A204.1 (cell line): ENCODE data around the gene FHIT.

Experiments
- FAIRE-seq: peaks from 2 replicates; lab custom pipeline; 2012; peaks lifted over from hg19 to GRCh38; lab: Jason Lieb, UNC

Gene FHIT

GRCh38 chr3:60622349-60622748, 628.9 kb downstream of the FHIT start:
- no peak for FAIRE-seq

- no peak for FAIRE-seq
These were observed 634.1 kb downstream of the FHIT start for GRCh38 chr3:60617188-60617587.

- FAIRE-seq: no peak
These were observed 637.4 kb downstream of the FHIT start for GRCh38 chr3:60613769-60614303.

DNA sequence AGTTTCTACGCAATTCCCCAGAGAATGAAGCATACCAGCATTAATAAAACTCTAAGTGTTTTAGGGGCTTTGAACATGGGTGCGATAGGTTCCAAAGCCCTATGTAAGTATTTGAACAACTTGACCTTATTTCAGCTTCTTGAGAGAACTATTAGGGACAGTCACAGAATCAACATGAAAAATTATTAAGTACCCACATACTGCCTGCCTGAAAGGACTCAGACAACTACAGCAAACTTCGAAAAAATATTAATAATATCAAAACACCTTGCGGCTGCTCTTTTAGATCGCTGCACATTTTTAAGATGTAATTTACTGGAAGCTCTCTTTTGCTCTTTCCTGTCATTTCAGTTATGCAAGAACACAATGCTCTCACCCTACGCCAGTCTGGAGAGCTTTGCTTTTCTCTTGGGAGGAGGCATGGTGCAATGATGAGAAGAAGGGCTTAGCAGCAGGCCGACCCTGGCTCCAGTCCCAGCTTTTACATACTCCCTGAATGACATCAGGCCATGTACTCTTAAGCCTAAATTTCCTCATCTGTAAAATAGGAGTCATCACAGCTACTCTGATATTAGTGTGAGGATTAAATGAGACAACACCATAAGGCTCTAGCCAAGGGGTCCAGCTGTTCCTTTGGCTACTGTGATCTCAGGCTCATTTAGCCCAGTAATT, 640.7 kb downstream of the FHIT start:
- no peak for FAIRE-seq

- FAIRE-seq: no peak
These were observed 641.8 kb downstream of the FHIT start for GRCh38 chr3:60609446-60609845.

GRCh38 chr3:60603860-60604259, 647.4 kb downstream of the FHIT start:
- no peak for FAIRE-seq

GRCh38 chr3:60600848-60601247, 650.4 kb downstream of the FHIT start:
- FAIRE-seq: no peak

- FAIRE-seq: no peak
These were observed 651.7 kb downstream of the FHIT start for GRCh38 chr3:60599586-60599985.

GRCh38 chr3:60598671-60599070, 652.6 kb downstream of the FHIT start:
- no peak for FAIRE-seq

GRCh38 chr3:60594025-60594424, 657.2 kb downstream of the FHIT start:
- no peak for FAIRE-seq

DNA sequence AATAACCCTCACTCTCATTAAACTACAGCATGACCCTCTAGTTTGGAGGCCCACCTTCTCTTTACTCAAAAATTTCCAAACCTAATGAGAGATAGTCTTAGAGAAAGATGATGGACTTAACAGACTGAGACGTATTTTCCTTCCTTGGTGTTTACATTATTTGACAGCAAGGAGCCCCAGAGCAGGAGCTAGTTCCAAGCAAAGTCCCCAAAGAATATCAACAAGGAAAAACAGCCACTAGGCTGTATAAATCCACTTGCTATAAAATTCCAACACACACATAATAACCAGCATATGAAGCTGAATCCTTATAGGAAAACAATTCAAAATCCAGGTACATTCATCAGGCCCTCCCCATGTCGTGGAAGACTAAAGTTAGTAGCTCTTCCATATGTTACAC, 660.0 kb downstream of the FHIT start:
- FAIRE-seq: no peak

DNA sequence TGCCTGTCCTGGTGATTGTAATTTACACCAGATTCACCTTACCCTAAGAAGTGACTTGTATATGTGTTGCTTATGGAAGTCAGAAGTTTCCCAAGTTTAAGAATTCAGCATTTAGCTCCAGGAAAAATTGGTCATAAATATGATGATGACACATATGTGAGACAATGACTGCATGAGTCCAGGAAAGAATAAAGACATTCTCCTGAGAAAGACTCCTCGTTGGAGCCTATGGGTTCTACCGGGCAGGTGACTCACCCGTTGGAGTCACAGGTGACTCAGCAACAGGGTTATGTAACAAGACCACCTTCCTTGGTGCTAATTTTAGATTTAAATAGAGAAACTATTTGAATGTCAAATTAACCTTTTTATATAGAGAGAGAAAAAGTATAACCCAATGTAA, 662.4 kb downstream of the FHIT start:
- no peak for FAIRE-seq

- FAIRE-seq: no peak
These were observed 665.3 kb downstream of the FHIT start for GRCh38 chr3:60585918-60586317.

DNA sequence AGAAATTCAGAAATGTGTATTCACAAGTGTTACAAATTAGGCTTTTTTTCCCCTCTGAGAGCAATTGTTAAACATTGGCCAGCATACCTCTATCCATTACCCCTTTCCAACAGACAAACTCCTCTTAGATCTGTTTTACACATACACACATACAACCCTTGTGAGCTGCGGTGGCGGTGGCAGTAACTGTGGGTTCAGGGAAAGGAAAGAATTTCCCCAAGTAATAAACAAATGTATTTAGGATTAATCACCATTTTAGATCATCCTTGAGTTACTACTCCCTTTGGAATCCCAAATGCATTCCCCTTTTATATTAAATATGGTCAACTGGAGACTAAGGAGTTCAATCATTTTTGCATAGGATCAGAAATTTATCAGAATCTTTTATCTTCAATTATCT, 667.0 kb downstream of the FHIT start:
- FAIRE-seq: no peak

DNA sequence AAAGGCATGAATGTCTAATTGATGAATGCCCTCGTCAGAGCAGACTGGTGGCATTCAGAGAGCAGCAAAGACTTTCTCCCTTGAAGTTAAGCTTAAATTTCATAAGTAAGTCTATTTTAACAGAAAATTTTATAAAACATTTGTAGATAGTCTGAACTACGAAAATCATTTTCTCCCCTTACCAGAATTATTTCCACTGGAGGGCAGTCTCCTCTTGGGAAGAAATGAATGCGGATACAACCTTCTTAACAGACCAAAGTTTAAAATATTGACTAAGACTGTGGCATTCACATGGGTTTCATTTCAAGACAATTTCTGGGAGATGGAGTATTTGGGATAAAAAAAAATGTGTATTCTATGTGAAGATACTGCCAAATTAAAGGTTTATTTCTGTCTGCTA, 669.0 kb downstream of the FHIT start:
- no peak for FAIRE-seq

DNA sequence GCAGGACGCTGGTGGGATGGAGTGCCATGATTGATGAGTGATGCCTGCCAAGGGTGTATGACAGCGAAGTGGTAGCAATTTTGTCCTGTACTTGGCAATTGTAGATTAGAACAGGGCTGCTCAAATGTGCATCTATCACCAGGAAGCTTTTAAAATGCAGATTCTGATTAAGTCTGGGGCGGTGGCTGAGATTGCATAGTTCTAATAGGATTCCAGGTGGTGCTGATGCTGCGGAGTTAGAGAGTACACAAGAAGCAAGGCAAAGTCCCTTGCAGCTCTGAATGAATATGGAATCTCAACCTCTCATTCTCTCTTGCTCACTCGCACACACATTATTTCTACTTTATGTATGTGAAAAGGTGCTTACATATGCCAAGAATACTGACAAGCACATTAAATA, 670.4 kb downstream of the FHIT start:
- no peak for FAIRE-seq

GRCh38 chr3:60579734-60580133, 671.5 kb downstream of the FHIT start:
- FAIRE-seq: no peak

DNA sequence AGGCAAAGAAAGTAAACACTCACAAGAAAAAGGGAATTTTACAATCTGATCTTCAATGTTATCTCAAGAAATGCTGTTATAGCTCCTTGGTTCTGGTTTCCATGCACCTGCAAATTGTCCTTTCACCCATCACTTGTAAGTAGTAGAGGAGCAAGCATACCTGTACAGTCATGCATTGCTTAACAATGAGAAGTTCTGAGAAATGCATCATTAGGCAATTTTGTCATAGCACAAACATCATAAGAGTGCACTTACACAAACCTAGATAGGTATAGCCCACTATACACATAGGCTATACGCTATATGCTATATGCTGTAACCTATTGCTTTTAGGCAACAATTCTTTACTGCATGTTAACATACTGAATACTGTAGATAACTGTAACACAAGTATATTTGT, 672.3 kb downstream of the FHIT start:
- FAIRE-seq: no peak

GRCh38 chr3:60577601-60578000, 673.7 kb downstream of the FHIT start:
- FAIRE-seq: no peak

DNA sequence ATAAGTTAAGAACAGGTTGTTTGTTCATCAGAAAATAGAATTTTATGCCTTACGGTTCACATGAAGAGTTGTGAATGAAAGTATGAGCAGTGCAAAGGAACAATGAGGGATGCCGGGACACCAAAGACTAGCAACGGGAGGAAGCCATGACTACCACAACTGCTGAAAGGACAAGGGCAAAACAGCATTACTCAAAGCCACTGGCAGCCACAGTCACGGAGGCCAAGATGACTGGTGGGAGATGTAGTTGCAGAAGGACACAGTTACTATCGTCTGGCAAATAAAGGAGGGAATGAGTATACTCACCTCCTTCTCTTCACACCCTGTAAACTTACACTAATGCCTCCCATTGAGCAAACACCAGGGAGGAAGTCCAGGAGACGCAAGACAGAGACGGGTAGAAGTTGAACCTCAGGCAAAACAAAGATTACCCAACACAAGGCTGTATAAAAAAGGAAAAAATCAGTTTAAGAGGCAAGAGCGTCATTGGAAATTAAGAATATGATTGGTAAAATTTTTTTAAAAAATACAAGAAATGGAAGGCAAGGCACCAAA, 675.5 kb downstream of the FHIT start:
- no peak for FAIRE-seq

- no peak for FAIRE-seq
These were observed 677.0 kb downstream of the FHIT start for GRCh38 chr3:60574046-60574769.

- FAIRE-seq: no peak
These were observed 677.8 kb downstream of the FHIT start for GRCh38 chr3:60573494-60573893.

DNA sequence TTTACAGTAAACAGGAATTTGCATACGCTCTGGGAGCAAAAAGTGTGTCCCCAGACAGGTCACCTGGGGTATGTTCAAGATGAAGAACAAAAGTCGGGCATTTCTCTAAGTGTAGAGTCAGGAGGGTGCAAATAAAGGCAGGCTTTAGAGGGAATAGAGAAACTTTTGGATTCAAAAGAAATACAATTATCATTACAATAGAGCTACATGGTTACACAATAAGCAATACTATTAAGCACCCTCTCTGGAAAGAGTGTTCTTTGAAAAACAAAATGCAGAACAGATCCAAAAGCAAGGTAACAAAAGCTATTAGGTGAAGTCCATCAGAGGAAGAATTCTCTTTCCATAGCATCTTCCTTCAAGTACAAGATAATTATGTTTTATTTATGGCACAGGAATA, 679.7 kb downstream of the FHIT start:
- FAIRE-seq: no peak

DNA sequence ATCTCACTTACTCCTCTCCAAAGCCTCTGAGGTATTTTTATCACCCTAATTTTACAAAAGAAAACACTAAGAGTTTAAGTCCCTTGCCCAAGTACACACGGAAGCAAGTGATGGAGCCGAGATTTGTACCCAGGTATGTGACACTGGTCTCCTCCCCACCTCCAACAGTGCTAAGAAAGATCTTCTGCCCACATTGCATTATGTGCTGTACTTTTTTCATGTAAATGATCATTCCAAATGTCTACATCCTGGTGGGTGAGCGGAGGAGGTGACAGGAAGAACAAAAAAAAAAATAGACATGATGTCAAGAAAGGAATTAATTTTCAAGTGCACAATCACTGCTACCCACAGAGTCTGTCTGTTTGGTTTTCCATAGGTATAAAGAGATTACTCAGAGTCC, 694.1 kb downstream of the FHIT start:
- FAIRE-seq: no peak
